Measurements from ENCODE around the gene ASPSCR1.
"Not testable (repeated sequence)": the region's sequence is repeated elsewhere in the genome, so short reads cannot be mapped to it uniquely, and the experiment has no call there.

Gene ASPSCR1

DNA sequence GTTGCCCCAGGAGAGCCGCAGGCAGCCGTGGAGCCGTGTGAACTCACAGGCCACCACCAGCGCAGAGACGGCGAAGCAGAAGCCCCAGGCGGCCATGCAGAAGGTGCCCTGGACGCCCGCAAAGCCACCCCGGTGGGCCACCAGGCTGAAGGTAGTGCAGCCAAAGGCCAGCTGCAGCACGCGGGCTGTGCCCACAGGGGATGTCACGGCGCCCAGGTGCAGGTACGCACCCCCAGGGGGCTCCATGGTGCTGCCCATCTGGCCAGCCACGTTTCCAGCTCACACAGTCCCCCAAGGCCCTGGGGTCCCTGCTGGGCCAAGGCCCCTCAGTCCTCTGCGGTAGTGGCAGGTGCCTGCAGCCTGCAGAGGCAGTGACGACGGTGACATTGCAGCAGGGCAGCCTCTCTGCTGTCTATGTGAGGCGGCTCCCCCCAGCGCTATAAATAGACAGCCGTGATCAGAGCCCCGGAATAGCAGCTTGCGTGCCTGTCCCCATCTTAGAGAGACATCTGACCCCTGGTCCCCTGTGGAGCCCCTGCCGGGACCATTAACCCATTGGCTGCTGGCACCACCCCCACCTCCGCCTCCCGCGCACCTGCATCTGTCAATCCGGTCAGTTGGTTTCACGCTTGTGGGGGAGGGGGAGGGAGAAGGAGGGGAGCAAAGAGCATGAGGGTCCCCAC lies 35.8 kb upstream of the ASPSCR1 start:
- H3K9me3 ChIP-seq (ENCODE audit: control insufficient read depth in 5 of 5, low read length in 5 of 5) = no peaks in the 10 kb centered on the region
- peaks cover 10 to 32% (median 21%) of the 10 kb centered on the region in 5 donors for H3K27me3 ChIP-seq (ENCODE audit: control insufficient read depth in 5 of 5, insufficient read depth in 4 of 5, low read length in 5 of 5)
- no peak overlapping the region for H3K4me3 ChIP-seq (ENCODE audit: low read depth in 1 of 5, low read length in 5 of 5)
- peaks cover 0 to 26% (median 22%) of the 10 kb centered on the region in 5 donors for H3K4me1 ChIP-seq (ENCODE audit: control insufficient read depth in 5 of 5, insufficient read depth in 5 of 5, low read length in 5 of 5)
- H3K36me3 ChIP-seq (ENCODE audit: control insufficient read depth in 5 of 5, insufficient read depth in 5 of 5, low read length in 5 of 5) = no peaks in the 10 kb centered on the region
- H3K27ac ChIP-seq (ENCODE audit: low read depth, low read length) = no peak overlapping the region
- H3K9ac ChIP-seq (ENCODE audit: low read length in 5 of 5) = no peak overlapping the region

DNA sequence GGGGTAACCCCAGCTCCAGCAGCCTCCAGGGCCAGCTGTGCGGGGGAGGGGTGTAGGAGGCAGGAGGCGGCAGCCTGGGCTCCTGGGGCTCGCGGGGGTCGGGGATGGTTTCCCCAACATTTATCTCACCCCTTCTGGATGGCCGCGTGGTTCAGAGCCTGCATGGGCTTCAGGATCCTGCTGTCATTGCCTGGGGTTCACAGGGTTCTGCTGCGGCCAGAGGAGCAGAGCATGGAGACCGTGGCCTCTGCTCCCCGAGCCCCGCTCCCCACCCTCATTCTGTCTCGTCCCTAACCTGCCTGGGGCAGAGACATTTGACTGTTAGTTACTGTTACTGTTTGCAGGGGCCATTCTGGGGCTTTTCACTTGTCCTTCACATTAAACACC lies 35.3 kb upstream of the ASPSCR1 start:
- no peaks in the 10 kb centered on the region for H3K36me3 ChIP-seq (ENCODE audit: control insufficient read depth in 5 of 5, insufficient read depth in 5 of 5, low read length in 5 of 5)
- no peak overlapping the region for H3K27ac ChIP-seq (ENCODE audit: low read depth, low read length)
- H3K4me3 ChIP-seq (ENCODE audit: low read depth in 1 of 5, low read length in 5 of 5) = no peak overlapping the region
- H3K27me3 ChIP-seq (ENCODE audit: control insufficient read depth in 5 of 5, insufficient read depth in 4 of 5, low read length in 5 of 5) = peaks cover 8 to 30% (median 20%) of the 10 kb centered on the region in 5 donors
- H3K9ac ChIP-seq (ENCODE audit: low read length in 5 of 5) = no peak overlapping the region
- H3K4me1 ChIP-seq (ENCODE audit: control insufficient read depth in 5 of 5, insufficient read depth in 5 of 5, low read length in 5 of 5) = peaks cover 0 to 20% (median 17%) of the 10 kb centered on the region in 5 donors
- H3K9me3 ChIP-seq (ENCODE audit: control insufficient read depth in 5 of 5, low read length in 5 of 5) = no peaks in the 10 kb centered on the region

DNA sequence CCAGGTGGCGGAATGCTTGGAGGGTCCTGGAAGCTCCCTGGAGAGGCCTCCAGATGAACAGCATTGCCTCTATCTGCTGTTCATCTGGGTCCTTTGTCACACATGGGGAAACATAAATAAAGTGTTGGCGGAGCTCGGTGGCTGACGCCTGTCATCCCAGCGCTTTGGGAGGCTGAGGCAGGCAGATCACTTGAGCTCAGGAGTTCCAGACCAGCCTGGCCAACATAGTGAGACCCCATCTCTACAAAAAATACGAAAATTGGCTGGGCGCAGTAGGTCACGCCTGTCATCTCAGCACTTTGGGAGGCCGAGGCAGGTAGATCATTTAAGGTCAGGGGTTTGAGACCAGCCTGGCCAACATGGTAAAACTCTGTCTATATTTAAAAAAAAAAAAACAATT lies 32.6 kb upstream of the ASPSCR1 start:
- Histone ChIP-seq H3K4me3 (ENCODE audit: low read depth in 1 of 5, low read length in 5 of 5) (no peak overlapping the region), H3K27ac (ENCODE audit: low read depth, low read length) (no peak overlapping the region), H3K36me3 (ENCODE audit: control insufficient read depth in 5 of 5, insufficient read depth in 5 of 5, low read length in 5 of 5) (no peaks in the 10 kb centered on the region), H3K4me1 (ENCODE audit: control insufficient read depth in 5 of 5, insufficient read depth in 5 of 5, low read length in 5 of 5) (peaks cover 0 to 7% (median 6%) of the 10 kb centered on the region in 5 donors), H3K9me3 (ENCODE audit: control insufficient read depth in 5 of 5, low read length in 5 of 5) (no peaks in the 10 kb centered on the region), H3K9ac (ENCODE audit: low read length in 5 of 5) (no peak overlapping the region), H3K27me3 (ENCODE audit: control insufficient read depth in 5 of 5, insufficient read depth in 4 of 5, low read length in 5 of 5) (peaks cover 8 to 22% (median 11%) of the 10 kb centered on the region in 5 donors)

DNA sequence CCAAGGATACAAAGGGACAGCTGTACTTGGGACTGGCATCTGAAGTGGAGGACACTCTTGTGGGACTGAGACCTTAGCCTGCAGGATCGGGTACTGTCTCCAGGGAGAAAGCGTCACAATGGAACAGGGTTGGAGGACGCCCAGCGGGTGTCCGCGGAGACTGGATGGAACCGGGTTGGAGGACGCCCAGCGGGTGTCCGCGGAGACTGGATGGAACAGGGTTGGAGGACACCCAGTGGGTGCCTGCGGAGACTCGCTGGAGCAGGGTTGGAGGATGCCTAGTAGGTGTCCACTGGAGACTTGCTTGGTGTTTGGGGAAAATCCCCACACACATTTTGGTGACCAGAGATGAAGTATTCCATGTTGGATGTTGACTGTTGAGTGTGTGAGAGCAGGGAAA lies 30.2 kb upstream of the ASPSCR1 start, which contains the start of gene MYADML2:
MYADML2 (minus strand) TSS at position 45 of the 400 bp plus-strand sequence. CDS start 5,492 bp downstream, outside the sequence.
- Histone ChIP-seq H3K27ac (ENCODE audit: low read depth, low read length) (no peak within 1 kb of the TSS), H3K9ac (ENCODE audit: low read length in 5 of 5) (no peak within 1 kb of the TSS), H3K4me3 (ENCODE audit: low read depth in 1 of 5, low read length in 5 of 5) (no peak within 1 kb of the TSS), H3K27me3 (ENCODE audit: control insufficient read depth in 5 of 5, insufficient read depth in 4 of 5, low read length in 5 of 5) (peaks cover 0 to 7% (median 4%) of the 10 kb centered on the region in 5 donors), H3K36me3 (ENCODE audit: control insufficient read depth in 5 of 5, insufficient read depth in 5 of 5, low read length in 5 of 5) (no peaks in the 10 kb centered on the region), H3K9me3 (ENCODE audit: control insufficient read depth in 5 of 5, low read length in 5 of 5) (no peaks in the 10 kb centered on the region), H3K4me1 (ENCODE audit: control insufficient read depth in 5 of 5, insufficient read depth in 5 of 5, low read length in 5 of 5) (no peaks in the 10 kb centered on the region)

DNA sequence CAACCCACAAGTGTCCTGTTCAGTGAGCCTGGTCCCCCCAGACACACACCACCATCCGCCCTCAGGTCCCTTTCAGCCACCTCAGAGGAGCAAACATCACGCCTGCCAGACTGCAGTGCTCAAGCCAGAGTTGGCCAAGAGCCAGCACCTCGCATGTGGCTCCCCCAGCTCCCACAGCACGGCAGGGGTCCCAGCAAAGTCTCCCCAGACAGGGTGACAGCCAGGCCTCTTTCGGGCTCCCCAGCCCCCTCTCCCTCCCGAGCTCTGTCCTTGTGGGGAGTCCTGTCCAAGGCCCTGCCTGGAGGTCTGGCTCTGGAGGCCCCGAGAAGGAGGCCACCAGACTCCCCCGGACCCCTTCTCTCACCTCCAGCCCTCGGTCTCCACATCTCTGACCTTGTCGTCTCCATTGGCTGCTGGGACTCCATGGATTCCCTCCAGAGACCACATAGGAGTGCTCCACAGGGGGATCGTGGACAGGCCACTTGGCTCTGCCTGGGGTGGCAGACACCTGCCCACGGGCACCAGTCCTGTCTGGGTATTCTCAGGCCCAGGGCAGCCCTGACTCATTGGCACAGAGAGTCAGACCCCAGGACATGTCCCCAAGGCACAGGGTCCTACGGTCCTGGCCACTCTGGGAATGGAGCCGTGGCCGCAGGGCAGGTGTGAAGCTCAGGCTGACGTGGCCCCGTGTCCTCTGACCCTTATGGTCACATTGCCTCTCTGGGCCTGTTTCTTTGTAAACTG lies 28.6 kb upstream of the ASPSCR1 start:
- no peak overlapping the region for H3K9ac ChIP-seq (ENCODE audit: low read length in 5 of 5)
- H3K4me3 ChIP-seq (ENCODE audit: low read depth in 1 of 5, low read length in 5 of 5) = no peak overlapping the region
- no peak overlapping the region for H3K27ac ChIP-seq (ENCODE audit: low read depth, low read length)
- no peaks in the 10 kb centered on the region for H3K9me3 ChIP-seq (ENCODE audit: control insufficient read depth in 5 of 5, low read length in 5 of 5)
- H3K36me3 ChIP-seq (ENCODE audit: control insufficient read depth in 5 of 5, insufficient read depth in 5 of 5, low read length in 5 of 5) = no peaks in the 10 kb centered on the region
- peaks cover 3 to 11% (median 7%) of the 10 kb centered on the region in 5 donors for H3K27me3 ChIP-seq (ENCODE audit: control insufficient read depth in 5 of 5, insufficient read depth in 4 of 5, low read length in 5 of 5)
- H3K4me1 ChIP-seq (ENCODE audit: control insufficient read depth in 5 of 5, insufficient read depth in 5 of 5, low read length in 5 of 5) = no peaks in the 10 kb centered on the region

DNA sequence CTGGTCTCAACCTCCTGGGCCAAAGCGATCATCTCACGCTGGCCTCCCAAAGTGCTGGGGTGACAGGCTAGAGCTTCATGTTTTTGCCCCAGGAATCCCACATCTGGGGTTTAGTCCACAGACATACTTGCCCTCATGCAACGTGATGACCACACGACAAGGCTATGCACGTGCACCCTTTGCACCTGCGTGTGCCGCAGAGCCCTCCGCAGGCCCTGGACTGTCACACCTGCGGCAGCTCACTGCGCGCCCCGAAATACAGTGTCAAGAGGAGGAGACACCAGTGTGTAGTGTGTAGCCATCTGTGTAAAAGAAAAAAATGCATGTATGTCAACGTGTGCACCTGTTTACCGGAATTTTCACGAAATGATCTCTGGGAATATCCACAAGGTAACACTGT lies 26.9 kb upstream of the ASPSCR1 start:
- Histone ChIP-seq H3K36me3 (ENCODE audit: control insufficient read depth in 5 of 5, insufficient read depth in 5 of 5, low read length in 5 of 5) (no peaks in the 10 kb centered on the region), H3K9ac (ENCODE audit: low read length in 5 of 5) (no peak overlapping the region), H3K4me1 (ENCODE audit: control insufficient read depth in 5 of 5, insufficient read depth in 5 of 5, low read length in 5 of 5) (no peaks in the 10 kb centered on the region), H3K9me3 (ENCODE audit: control insufficient read depth in 5 of 5, low read length in 5 of 5) (no peaks in the 10 kb centered on the region), H3K27me3 (ENCODE audit: control insufficient read depth in 5 of 5, insufficient read depth in 4 of 5, low read length in 5 of 5) (peaks cover 2 to 9% (median 6%) of the 10 kb centered on the region in 5 donors), H3K4me3 (ENCODE audit: low read depth in 1 of 5, low read length in 5 of 5) (no peak overlapping the region), H3K27ac (ENCODE audit: low read depth, low read length) (no peak overlapping the region)

DNA sequence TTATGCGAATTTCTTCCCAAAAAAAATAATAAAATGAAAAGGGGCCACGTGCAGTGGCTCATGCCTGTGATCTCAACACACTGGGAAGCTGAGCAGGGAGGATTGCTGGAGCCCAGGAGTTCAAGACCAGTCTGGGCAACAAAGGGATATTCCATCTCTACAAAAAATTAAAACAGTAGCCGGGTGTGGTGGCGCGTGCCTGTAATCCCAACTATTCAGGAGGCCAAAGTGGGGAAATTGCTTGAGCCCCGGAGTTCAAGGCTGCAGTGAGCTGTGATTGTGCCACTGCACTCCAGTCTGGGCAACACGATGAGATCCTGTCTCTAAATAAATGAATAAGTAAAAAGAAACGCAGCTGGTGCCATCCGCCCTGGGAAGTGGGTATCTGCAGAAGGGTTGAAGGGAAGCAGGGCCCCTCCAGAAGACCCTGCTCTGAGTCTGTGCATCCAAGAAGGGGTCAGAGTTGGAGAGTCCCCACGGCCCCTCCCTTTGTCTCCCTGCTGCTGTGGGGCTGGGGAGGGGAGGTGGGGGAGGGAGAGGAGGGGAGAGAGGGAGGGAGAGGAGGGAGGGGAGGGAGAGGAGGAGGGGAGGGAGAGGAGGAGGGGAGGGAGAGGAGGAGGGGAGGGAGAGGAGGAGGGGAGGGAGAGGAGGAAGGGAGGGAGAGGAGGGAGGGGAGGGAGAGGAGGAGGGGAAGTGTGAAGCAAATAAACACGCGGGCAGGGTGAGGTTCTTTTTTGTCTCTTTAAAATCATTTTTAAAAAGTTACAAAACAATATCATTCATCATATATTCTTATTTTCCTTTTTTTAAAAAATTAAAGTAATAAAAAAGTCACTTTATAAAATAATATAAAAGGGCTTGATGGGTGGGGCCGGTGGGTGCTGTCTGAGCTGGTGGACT lies 25.4 kb upstream of the ASPSCR1 start:
- Histone ChIP-seq H3K36me3 (ENCODE audit: control insufficient read depth in 5 of 5, insufficient read depth in 5 of 5, low read length in 5 of 5) (no peaks in the 10 kb centered on the region), H3K27ac (ENCODE audit: low read depth, low read length) (no peak overlapping the region), H3K9me3 (ENCODE audit: control insufficient read depth in 5 of 5, low read length in 5 of 5) (no peaks in the 10 kb centered on the region), H3K4me3 (ENCODE audit: low read depth in 1 of 5, low read length in 5 of 5) (no peak overlapping the region), H3K27me3 (ENCODE audit: control insufficient read depth in 5 of 5, insufficient read depth in 4 of 5, low read length in 5 of 5) (peaks cover 10 to 18% (median 12%) of the 10 kb centered on the region in 5 donors), H3K4me1 (ENCODE audit: control insufficient read depth in 5 of 5, insufficient read depth in 5 of 5, low read length in 5 of 5) (no peaks in the 10 kb centered on the region), H3K9ac (ENCODE audit: low read length in 5 of 5) (no peak overlapping the region)

DNA sequence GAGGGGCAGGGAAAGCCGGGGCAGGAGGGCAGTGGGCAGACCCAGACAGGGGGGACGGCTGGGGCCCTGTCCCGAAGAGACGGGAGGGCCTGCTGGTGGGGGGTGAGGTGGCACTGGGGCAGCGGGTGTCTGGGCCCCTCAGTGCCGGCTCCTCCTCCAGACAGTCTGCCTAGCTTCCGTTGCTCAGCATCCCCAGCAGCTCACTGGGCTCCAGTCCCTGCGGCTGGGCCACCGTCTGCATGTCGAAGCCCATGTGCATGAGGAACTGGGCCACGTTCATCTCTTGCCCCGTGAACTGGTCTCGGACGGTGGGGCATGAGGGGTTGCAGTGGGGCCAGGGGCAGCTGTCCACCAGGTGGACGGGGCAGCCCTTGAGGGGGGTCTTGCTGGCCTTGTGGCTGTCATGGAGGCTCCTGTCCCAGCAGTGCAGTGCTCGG lies 24.6 kb upstream of the ASPSCR1 start:
- H3K27ac ChIP-seq (ENCODE audit: low read depth, low read length) = no peak overlapping the region

DNA sequence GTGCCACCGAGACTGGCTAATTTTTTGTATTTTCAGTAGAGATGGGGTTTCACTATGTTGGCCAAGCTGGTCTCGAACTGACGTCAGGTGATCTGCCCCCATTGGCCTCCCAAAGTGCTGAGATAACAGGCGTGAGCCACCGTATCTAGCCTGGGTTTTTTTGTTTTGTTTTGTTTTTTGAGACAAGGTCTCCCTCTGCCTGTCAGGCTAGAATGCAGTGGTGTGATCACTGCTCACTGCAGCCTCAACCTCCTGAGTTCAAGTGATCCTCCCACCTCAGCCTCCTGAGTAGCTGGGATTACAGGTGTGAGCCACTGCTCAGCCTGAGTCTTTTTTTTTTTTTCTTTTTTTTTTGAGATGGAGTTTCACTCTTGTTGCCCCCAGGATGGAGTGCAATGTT lies 24.0 kb upstream of the ASPSCR1 start:
- H3K36me3 ChIP-seq (ENCODE audit: control insufficient read depth in 5 of 5, insufficient read depth in 5 of 5, low read length in 5 of 5); H3K27ac ChIP-seq (ENCODE audit: low read depth, low read length); H3K9me3 ChIP-seq (ENCODE audit: control insufficient read depth in 5 of 5, low read length in 5 of 5); H3K4me1 ChIP-seq (ENCODE audit: control insufficient read depth in 5 of 5, insufficient read depth in 5 of 5, low read length in 5 of 5); H3K4me3 ChIP-seq (ENCODE audit: low read depth in 1 of 5, low read length in 5 of 5); H3K9ac ChIP-seq (ENCODE audit: low read length in 5 of 5): not testable (repeated sequence)
- H3K27me3 ChIP-seq (ENCODE audit: control insufficient read depth in 5 of 5, insufficient read depth in 4 of 5, low read length in 5 of 5) = peaks cover 17 to 32% (median 24%) of the 10 kb centered on the region in 5 donors

More for the DNA sequence above, 24.6 kb upstream of the ASPSCR1 start:
- H3K36me3 ChIP-seq (ENCODE audit: control insufficient read depth in 5 of 5, insufficient read depth in 5 of 5, low read length in 5 of 5) = no peaks in the 10 kb centered on the region
- no peak overlapping the region for H3K9ac ChIP-seq (ENCODE audit: low read length in 5 of 5)
- H3K9me3 ChIP-seq (ENCODE audit: control insufficient read depth in 5 of 5, low read length in 5 of 5) = no peaks in the 10 kb centered on the region
- no peaks in the 10 kb centered on the region for H3K4me1 ChIP-seq (ENCODE audit: control insufficient read depth in 5 of 5, insufficient read depth in 5 of 5, low read length in 5 of 5)
- H3K27me3 ChIP-seq (ENCODE audit: control insufficient read depth in 5 of 5, insufficient read depth in 4 of 5, low read length in 5 of 5) = peaks cover 11 to 26% (median 18%) of the 10 kb centered on the region in 5 donors
- no peak overlapping the region for H3K4me3 ChIP-seq (ENCODE audit: low read depth in 1 of 5, low read length in 5 of 5)
